GM23248 (cell line): ENCODE results near the gene CLIC5. TPM values are rescaled to one million over a fixed set of nuclear protein-coding genes. Genes with fewer than 3 reads are reported as not detected.

Experiments used
- DNase-seq: peaks from one replicate; pipeline ENCODE4 v3.0.0-alpha.2; 2015
- H2AFZ ChIP-seq: fragments of 200-600 bp; sonication (generic); 2 replicates; pipeline ENCODE4 v1.6.1; 2016; ENCODE audit warnings: antibody characterized with exemption
- H3F3A ChIP-seq: fragments of 200-600 bp; sonication (generic); 2 replicates; pipeline ENCODE4 v1.6.1; 2016; ENCODE audit warnings: mild to moderate bottlenecking, antibody characterized with exemption, mixed run types; ENCODE audit not compliant: insufficient read depth
- H3K27ac ChIP-seq: fragments of 200-600 bp; sonication (generic); 2 replicates; pipeline ENCODE4 v1.5.1; 2016; ENCODE audit warnings: mild to moderate bottlenecking
- H3K27me3 ChIP-seq: fragments of 200-600 bp; sonication (generic); replicated peaks from 2 replicates; pipeline ENCODE4 v1.6.1; 2016; ENCODE audit warnings: mild to moderate bottlenecking; ENCODE audit not compliant: insufficient read depth
- H3K36me3 ChIP-seq: fragments of 200-600 bp; sonication (generic); 2 replicates; pipeline ENCODE4 v1.6.1; 2016; ENCODE audit warnings: low read depth, mild to moderate bottlenecking
- H3K4me1 ChIP-seq: fragments of 200-600 bp; sonication (generic); 2 replicates; pipeline ENCODE4 v1.6.1; 2016; ENCODE audit warnings: mild to moderate bottlenecking; ENCODE audit not compliant: insufficient read depth
- H3K4me2 ChIP-seq: fragments of 200-600 bp; sonication (generic); one replicate; pipeline ENCODE4 v1.6.1; 2016; ENCODE audit warnings: mild to moderate bottlenecking; ENCODE audit not compliant: unreplicated experiment
- H3K4me3 ChIP-seq: fragments of 200-600 bp; sonication (generic); 2 replicates; pipeline ENCODE4 v1.5.1; 2016; ENCODE audit warnings: mild to moderate bottlenecking
- H3K79me2 ChIP-seq: fragments of 200-600 bp; sonication (generic); 2 replicates; pipeline ENCODE4 v1.6.1; 2016; ENCODE audit warnings: mild to moderate bottlenecking; ENCODE audit not compliant: insufficient read depth
- H3K9ac ChIP-seq: fragments of 200-600 bp; sonication (generic); 2 replicates; pipeline ENCODE4 v1.6.1; 2016; ENCODE audit warnings: mild to moderate bottlenecking
- H3K9me2 ChIP-seq: fragments of 200-600 bp; sonication (generic); 2 replicates; pipeline ENCODE4 v1.6.1; 2016; ENCODE audit warnings: mixed run types, mild to moderate bottlenecking, moderate library complexity; ENCODE audit not compliant: insufficient read depth
- H3K9me3 ChIP-seq: fragments of 200-600 bp; sonication (generic); one replicate; pipeline ENCODE4 v1.6.1; 2017; ENCODE audit warnings: low read depth
- H4K20me1 ChIP-seq: fragments of 200-600 bp; sonication (generic); 2 replicates; pipeline ENCODE4 v1.6.0; 2016; ENCODE audit not compliant: insufficient read depth
- EZH2 ChIP-seq: fragments of 200-600 bp; sonication (generic); IDR thresholded peaks from 2 replicates; pipeline ENCODE4 v1.6.1; 2018; ENCODE audit warnings: antibody characterized with exemption, mild to moderate bottlenecking; ENCODE audit not compliant: insufficient read depth, poor library complexity, severe bottlenecking
- EZH2phosphoT487 ChIP-seq: fragments of 200-600 bp; sonication (generic); IDR thresholded peaks from 2 replicates; pipeline ENCODE4 v1.6.1; 2018; ENCODE audit warnings: antibody characterized with exemption, moderate library complexity, mild to moderate bottlenecking, low read depth; ENCODE audit not compliant: insufficient read depth
- WGBS, 2 experiments: methylation state at CpG; one replicate each; pipeline ENCODE4 v1.1.6; 2015 to 2017; ENCODE audit warnings: low lambda C conversion rate in 2 of 2, low coverage in 1 of 2; ENCODE audit errors: missing lambda C conversion rate in 2 of 2; 5-methylcytosine and 5-hydroxymethylcytosine counted together
- in situ Hi-C: fragments of 300-500 bp; cut with MboI; formaldehyde crosslinking; loops from 2 replicates; pipeline ENCODE4 v1.15.0; 2020
- polyA plus RNA-seq: library from polyadenylated mRNA; unstranded; fragments of >200 nt; fragmentation: Nextera tagmentation; extraction: Ambion mirVana; gene quantifications from 2 replicates; pipeline ENCODE4 v1.2.1, GENCODE V29; 2016
- total RNA-seq: library from RNA; depleted of rRNA; stranded (reverse); fragments of >200 nt; shearing (Covaris generic); gene quantifications from 2 replicates; pipeline ENCODE4 v1.2.3, GENCODE V29; 2014

Gene CLIC5
- total and polyA plus RNA-seq, 2 experiments from 2014 or later: not detected

GRCh38 chr6:46000905-46001304, 14.8 kb downstream of the CLIC5 start:
- H4K20me1 ChIP-seq: no peaks in the 10 kb centered on the region
- no peaks in the 10 kb centered on the region for H3K36me3 ChIP-seq
- no peak for TF ChIP-seq EZH2phosphoT487
- no peak for TF ChIP-seq EZH2
- H3K9me3 ChIP-seq: no peaks in the 10 kb centered on the region
- no peaks in the 10 kb centered on the region for H3K4me1 ChIP-seq
- H3K79me2 ChIP-seq: no peaks in the 10 kb centered on the region
- in situ Hi-C loops: no loop called here
- H3F3A ChIP-seq: no peaks in the 10 kb centered on the region
- H3K9me2 ChIP-seq: no peaks in the 10 kb centered on the region
- H3K27me3 ChIP-seq: no peaks in the 10 kb centered on the region
- no peak overlapping the region for H3K9ac ChIP-seq
- no peak overlapping the region for H2AFZ ChIP-seq
- no peak overlapping the region for H3K4me2 ChIP-seq
- WGBS, 2 experiments: 0 to 11% methylated on average over 1 of the region's 1 CpG
- H3K27ac ChIP-seq: no peak overlapping the region
- DNase-seq: no peak
- no peak overlapping the region for H3K4me3 ChIP-seq

GRCh38 chr6:45998524-45998923, 17.1 kb downstream of the CLIC5 start:
- Histone ChIP-seq H3F3A (no peaks in the 10 kb centered on the region), H3K27ac (no peak overlapping the region), H3K4me3 (no peak overlapping the region), H3K4me2 (no peak overlapping the region), H3K4me1 (no peaks in the 10 kb centered on the region), H4K20me1 (no peaks in the 10 kb centered on the region), H3K36me3 (no peaks in the 10 kb centered on the region), H3K9me2 (no peaks in the 10 kb centered on the region), H3K79me2 (no peaks in the 10 kb centered on the region), H3K27me3 (no peaks in the 10 kb centered on the region), H2AFZ (no peak overlapping the region), H3K9ac (no peak overlapping the region), H3K9me3 (no peaks in the 10 kb centered on the region)
- in situ Hi-C loops: no loop called here
- DNase-seq: no peak
- 46 to 50% methylated on average over 2 of the region's 2 CpGs for WGBS, 2 experiments
- TF ChIP-seq EZH2 (no peak), EZH2phosphoT487 (no peak)

- Histone ChIP-seq H3F3A (no peaks in the 10 kb centered on the region), H3K9me3 (no peaks in the 10 kb centered on the region), H3K79me2 (no peaks in the 10 kb centered on the region), H4K20me1 (no peaks in the 10 kb centered on the region), H3K9ac (no peak overlapping the region), H3K4me1 (no peaks in the 10 kb centered on the region), H2AFZ (no peak overlapping the region), H3K9me2 (no peaks in the 10 kb centered on the region), H3K4me2 (no peak overlapping the region), H3K27ac (no peak overlapping the region), H3K4me3 (no peak overlapping the region), H3K36me3 (no peaks in the 10 kb centered on the region), H3K27me3 (no peaks in the 10 kb centered on the region)
- no peak for DNase-seq
- 43 to 45% methylated on average over 5 of the region's 5 CpGs for WGBS, 2 experiments
- in situ Hi-C loops: no loop called here
- TF ChIP-seq EZH2phosphoT487: no peak
- no peak for TF ChIP-seq EZH2
These were observed 17.7 kb downstream of the CLIC5 start for GRCh38 chr6:45997875-45998506.

GRCh38 chr6:45991189-45991588, 24.5 kb downstream of the CLIC5 start:
- H3K36me3 ChIP-seq: no peaks in the 10 kb centered on the region
- TF ChIP-seq EZH2 (no peak), EZH2phosphoT487 (no peak)
- H3K4me2 ChIP-seq: no peak overlapping the region
- no peak overlapping the region for H3K9ac ChIP-seq
- H3K27ac ChIP-seq: no peak overlapping the region
- no peaks in the 10 kb centered on the region for H3K4me1 ChIP-seq
- in situ Hi-C loops: no loop called here
- H3K9me3 ChIP-seq: no peaks in the 10 kb centered on the region
- H3K27me3 ChIP-seq: peaks cover 4% of the 10 kb centered on the region; the same call in 1 of the 2 replicates
- DNase-seq: no peak
- no peaks in the 10 kb centered on the region for H4K20me1 ChIP-seq
- H3K79me2 ChIP-seq: no peaks in the 10 kb centered on the region
- WGBS, 2 experiments: 7 to 8% methylated on average over 1 of the region's 1 CpG
- H3K4me3 ChIP-seq: no peak overlapping the region
- H3K9me2 ChIP-seq: no peaks in the 10 kb centered on the region
- no peak overlapping the region for H2AFZ ChIP-seq
- no peaks in the 10 kb centered on the region for H3F3A ChIP-seq
